OCI-LY3 (cell line): Measurements from ENCODE around the gene PRPF19.

Source experiments
- CTCF ChIP-seq: fragments of 200-600, 300-600 bp; sonication (generic); IDR thresholded peaks from 2 replicates; pipeline ENCODE4 v1.5.1; 2014; ENCODE audit warnings: antibody characterized with exemption, low read length, low read depth
- EZH2phosphoT487 ChIP-seq: fragments of 200-600 bp; shearing (Covaris generic); IDR thresholded peaks from 2 replicates; pipeline ENCODE4 v1.6.1; 2018; ENCODE audit warnings: antibody characterized with exemption, mixed run types, low read depth

- no peak for TF ChIP-seq CTCF
- TF ChIP-seq EZH2phosphoT487 = no peak
Measured at GRCh38 chr11:60855726-60856633, 50.4 kb downstream of the PRPF19 start, which contains the start of gene PTGDR2.
